GM12891 (cell line): ENCODE results near the gene RAET1E.

ENCODE experiments used
- POLR2A ChIP-seq: IDR thresholded peaks from 2 replicates; pipeline ENCODE4 v1.6.1; 2011; ENCODE audit warnings: low read depth, low read length, control low read depth
- POLR2AphosphoS5 ChIP-seq: IDR thresholded peaks from 2 replicates; pipeline ENCODE4 v1.6.1; 2011; ENCODE audit warnings: low read depth, low read length, control low read depth
- SPI1 ChIP-seq: IDR thresholded peaks from 2 replicates; pipeline ENCODE4 v1.6.1; 2011; ENCODE audit warnings: low read depth, low read length, control low read depth
- TAF1 ChIP-seq: IDR thresholded peaks from 2 replicates; pipeline ENCODE4 v1.6.1; 2011; ENCODE audit warnings: low read depth, low read length, control low read depth

DNA sequence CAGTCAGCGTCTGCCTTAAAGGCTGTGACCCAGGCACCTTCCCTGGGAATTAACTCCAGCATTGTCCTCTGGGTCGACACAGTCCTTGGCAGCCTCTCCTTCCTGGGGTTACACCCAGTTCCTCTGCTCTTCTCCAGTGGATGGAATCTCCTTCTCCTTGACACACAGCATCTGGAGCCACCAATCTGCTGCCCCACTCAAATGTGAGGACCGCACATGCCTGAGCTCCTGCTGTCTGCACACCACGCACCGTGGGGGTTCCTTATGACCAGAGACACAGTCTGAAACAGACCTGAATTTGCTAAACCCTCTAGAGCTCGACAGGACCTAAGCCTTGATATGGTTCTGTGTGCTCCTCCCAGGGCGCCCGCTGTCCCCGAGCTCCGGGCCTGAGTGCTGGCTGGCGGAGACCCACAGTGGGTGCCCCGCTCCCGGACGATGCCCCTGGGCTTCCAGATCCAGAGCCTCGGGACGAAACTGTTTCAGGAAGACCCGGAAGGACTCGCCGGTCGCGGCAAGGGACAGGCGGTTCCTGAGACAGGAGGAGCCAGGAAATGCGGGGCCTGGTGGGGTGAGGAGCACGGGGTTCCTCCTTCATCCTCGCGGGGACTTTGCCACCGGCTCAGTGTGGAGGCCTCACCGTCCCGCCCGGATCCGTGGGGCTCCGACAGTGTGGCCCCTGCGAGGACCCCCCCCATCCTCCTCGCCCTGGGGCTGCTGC is 27.5 kb upstream of the RAET1E start:
- no peak for TF ChIP-seq POLR2A
- TF ChIP-seq POLR2AphosphoS5, result no peak
- no peak for TF ChIP-seq TAF1
- TF ChIP-seq SPI1, result no peak
